Gastrocnemius medialis (tissue), 4 donors: ENCODE measurements around the gene CENPC. TPM values are rescaled to one million over a fixed set of nuclear protein-coding genes. Genes with fewer than 3 reads are reported as not detected.

Experiments used
- ATAC-seq, 2 donors: fragments of 150-250 bp; one replicate each; pipeline ENCODE4 v1.9.1; 2016
- DNase-seq, 2 donors: peaks; one replicate each; pipeline ENCODE4 v3.0.0-alpha.2; 2019
- H3K27ac ChIP-seq, 4 donors: fragments of 200-600 bp; sonication (generic); 1 replicate in 1 of 4; 2 replicates in 3 of 4; pipeline ENCODE4 v1.5.1; 2016 to 2018; ENCODE audit warnings: mild to moderate bottlenecking in 2 of 4, moderate library complexity in 1 of 4
- H3K27me3 ChIP-seq, 3 donors: fragments of 200-600 bp; sonication (generic) in 2 of 3; 1 replicate in 1 of 3; 2 replicates in 2 of 3; pipeline versions ENCODE4 v1.5.1 to v1.6.0; 2016 to 2019; ENCODE audit warnings: mild to moderate bottlenecking in 1 of 3, moderate library complexity in 1 of 3
- H3K36me3 ChIP-seq, 2 donors: fragments of 200-600 bp; sonication (generic) in 1 of 2; one replicate each; pipeline ENCODE4 v1.5.1; 2017 to 2018
- H3K4me1 ChIP-seq, 2 donors: fragments of 200-600 bp; sonication (generic) in 1 of 2; one replicate each; pipeline ENCODE4 v1.5.1; 2016 to 2017; ENCODE audit warnings: mild to moderate bottlenecking in 2 of 2
- H3K4me3 ChIP-seq, 4 donors: fragments of 200-600 bp; sonication (generic) in 3 of 4; 1 replicate in 1 of 4; 2 replicates in 3 of 4; pipeline ENCODE4 v1.5.1; 2016 to 2019; ENCODE audit warnings: mild to moderate bottlenecking in 2 of 4
- H3K9me3 ChIP-seq, 3 donors: fragments of 200-600 bp; sonication (generic) in 2 of 3; 1 replicate in 1 of 3; 2 replicates in 2 of 3; pipeline ENCODE4 v1.5.1; 2016 to 2019
- CTCF ChIP-seq, 5 experiments: fragments of 450-650 bp in 3 of 5; fragments of 200-600 bp in 2 of 5; sonication (generic) in 2 of 5; IDR thresholded peaks in 4 of 5; conservative IDR thresholded peaks in 1 of 5; 1 replicate in 4 of 5; 2 replicates in 1 of 5; pipeline ENCODE4 v1.5.1; 2016 to 2019; ENCODE audit warnings: antibody characterized with exemption in 5 of 5, mild to moderate bottlenecking in 3 of 5, moderate library complexity in 3 of 5
- POLR2A ChIP-seq, 2 donors: fragments of 450-650 bp; IDR thresholded peaks; one replicate each; pipeline ENCODE4 v1.6.1; 2017; ENCODE audit warnings: antibody characterized with exemption in 2 of 2, mild to moderate bottlenecking in 2 of 2, moderate library complexity in 2 of 2
- in situ Hi-C, 4 donors: fragments of 200-750 bp; cut with MboI; loops; one replicate each; pipeline versions ENCODE4 v1.15.0 to v1.8.0; 2017; ENCODE audit warnings: low sequenced_read_pairs in 4 of 4
- intact Hi-C: fragments of 100-400 bp; cut with DNase I; formaldehyde crosslinking; loops from one replicate; pipeline ENCODE4 v1.15.1; 2023; ENCODE audit warnings: low total_unique reads
- total RNA-seq, 4 donors: library from RNA; depleted of rRNA; stranded (reverse); fragments of >200 nt; gene quantifications; one replicate each; pipeline versions ENCODE4 v1.1.0 to v1.2.3, GENCODE V29; 2016

Gene CENPC
- total RNA-seq, 4 donors from 2014 or later = 2.4 to 10.4 (median 5.2) TPM

GRCh38 chr4:67568820-67569219 lies 23.5 kb upstream of the CENPC start:
- in situ Hi-C loops (no loop called here), intact Hi-C loops (no loop called here)

GRCh38 chr4:67566335-67566734 lies 21.0 kb upstream of the CENPC start:
- no peaks in the 10 kb centered on the region for H3K27me3 ChIP-seq
- no peak overlapping the region for H3K4me3 ChIP-seq
- no peak overlapping the region for H3K27ac ChIP-seq
- intact Hi-C loops (no loop called here), in situ Hi-C loops (no loop called here)
- DNase-seq = no peak
- no peaks in the 10 kb centered on the region for H3K4me1 ChIP-seq
- no peak for TF ChIP-seq POLR2A (IDR thresholded peaks at IDR 0.05)
- TF ChIP-seq CTCF (IDR thresholded peaks at IDR 0.05 in 4 of 5, conservative IDR thresholded peaks at IDR 0.05 in 1 of 5) = no peak
- ATAC-seq = no peak
- H3K36me3 ChIP-seq = no peaks in the 10 kb centered on the region
- no peaks in the 10 kb centered on the region for H3K9me3 ChIP-seq

More at GRCh38 chr4:67568820-67569219, 23.5 kb upstream of the CENPC start:
- DNase-seq (no peak), ATAC-seq (no peak)
- H3K4me3 ChIP-seq = no peak overlapping the region
- no peak overlapping the region for H3K27ac ChIP-seq
- H3K4me1 ChIP-seq = no peaks in the 10 kb centered on the region
- no peak for TF ChIP-seq POLR2A (IDR thresholded peaks at IDR 0.05)
- no peak for TF ChIP-seq CTCF (IDR thresholded peaks at IDR 0.05 in 4 of 5, conservative IDR thresholded peaks at IDR 0.05 in 1 of 5)
- H3K27me3 ChIP-seq = no peaks in the 10 kb centered on the region
- H3K9me3 ChIP-seq = no peaks in the 10 kb centered on the region
- no peaks in the 10 kb centered on the region for H3K36me3 ChIP-seq

- Histone ChIP-seq H3K9me3 (no peaks in the 10 kb centered on the region), H3K4me1 (no peaks in the 10 kb centered on the region), H3K27ac (no peak overlapping the region), H3K36me3 (no peaks in the 10 kb centered on the region), H3K27me3 (no peaks in the 10 kb centered on the region), H3K4me3 (no peak overlapping the region)
- intact Hi-C loops = no loop called here
- TF ChIP-seq POLR2A (IDR thresholded peaks at IDR 0.05) (no peak), CTCF (IDR thresholded peaks at IDR 0.05 in 4 of 5, conservative IDR thresholded peaks at IDR 0.05 in 1 of 5) (no peak)
- in situ Hi-C loops = no loop called here
- ATAC-seq = no peak
- DNase-seq = no peak
Observed at GRCh38 chr4:67565284-67565683, 20.0 kb upstream of the CENPC start.

- in situ Hi-C loops = no loop called here
- no peak for DNase-seq
- no peaks in the 10 kb centered on the region for H3K27me3 ChIP-seq
- no peaks in the 10 kb centered on the region for H3K4me1 ChIP-seq
- H3K9me3 ChIP-seq = no peaks in the 10 kb centered on the region
- H3K27ac ChIP-seq = no peak within 1 kb of the TSS
- no peaks in the 10 kb centered on the region for H3K36me3 ChIP-seq
- no peak within 1 kb of the TSS for H3K4me3 ChIP-seq
- TF ChIP-seq CTCF (IDR thresholded peaks at IDR 0.05 in 4 of 5, conservative IDR thresholded peaks at IDR 0.05 in 1 of 5) (no peak), POLR2A (IDR thresholded peaks at IDR 0.05) (no peak)
- ATAC-seq = no peak
- intact Hi-C loops = no loop called here
Observed at GRCh38 chr4:67558493-67558892, 13.2 kb upstream of the CENPC start, which contains the start of gene STAP1. Gene STAP1 (plus strand): TSS chr4:67558727. CDS start chr4:67558810, 83 bp downstream.

GRCh38 chr4:67556436-67556835 lies 11.1 kb upstream of the CENPC start:
- Histone ChIP-seq H3K4me1 (no peaks in the 10 kb centered on the region), H3K27ac (no peak overlapping the region), H3K9me3 (no peaks in the 10 kb centered on the region), H3K4me3 (no peak overlapping the region), H3K27me3 (no peaks in the 10 kb centered on the region), H3K36me3 (no peaks in the 10 kb centered on the region)
- in situ Hi-C loops (no loop called here), intact Hi-C loops (no loop called here)
- DNase-seq = no peak
- TF ChIP-seq CTCF (IDR thresholded peaks at IDR 0.05 in 4 of 5, conservative IDR thresholded peaks at IDR 0.05 in 1 of 5) (no peak), POLR2A (IDR thresholded peaks at IDR 0.05) (no peak)
- ATAC-seq = no peak
